NCI-H345 (cell line): ENCODE data around the gene RIOK3.

Source experiments
- DNase-seq: peaks from one replicate; lab custom pipeline; 2025; lab: John Stamatoyannopoulos, UW

RIOK3 gene

DNA sequence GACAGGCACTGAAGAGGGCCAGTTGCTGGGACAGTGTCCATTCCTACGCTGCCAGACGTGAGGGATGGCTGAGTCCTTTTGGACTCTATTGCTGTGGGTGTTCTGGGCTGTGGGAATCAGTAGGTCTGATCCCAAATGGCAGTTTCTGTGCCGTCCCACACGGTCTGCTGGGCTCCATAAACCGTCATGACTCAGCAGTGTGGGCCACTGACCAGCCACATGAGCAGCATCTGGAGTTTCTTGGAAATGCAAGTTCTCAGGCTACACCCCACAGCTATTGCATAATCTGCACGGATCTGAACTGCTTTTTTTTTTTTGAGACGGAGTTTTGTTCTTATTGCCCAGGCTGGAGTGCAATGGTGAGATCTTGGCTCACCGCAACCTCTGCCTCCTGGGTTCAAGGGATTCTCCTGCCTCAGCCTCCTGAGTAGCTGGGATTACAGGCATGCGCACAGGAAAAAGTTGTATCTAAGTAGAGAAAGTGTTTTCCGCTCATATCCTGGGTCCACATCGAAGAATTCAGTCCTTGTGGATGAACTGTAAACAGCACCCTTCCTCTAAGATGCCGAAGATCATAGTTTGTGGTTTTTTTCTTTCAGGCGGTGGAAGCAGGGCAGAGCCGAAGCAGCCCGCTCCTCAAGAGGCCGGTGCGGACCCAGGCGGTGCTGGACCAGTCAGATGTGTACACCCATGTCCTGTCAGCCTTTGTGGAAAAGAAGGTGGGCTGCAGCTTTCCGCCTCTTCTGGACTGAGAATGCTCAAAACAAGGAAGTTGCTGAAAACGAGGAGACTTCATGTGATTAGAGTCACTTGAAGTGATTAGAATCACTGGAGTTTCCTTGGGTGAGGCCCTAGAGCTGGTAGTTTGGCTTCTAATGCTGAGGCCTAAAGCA, 75.7 kb downstream of the RIOK3 start:
- DNase-seq = no peak

DNA sequence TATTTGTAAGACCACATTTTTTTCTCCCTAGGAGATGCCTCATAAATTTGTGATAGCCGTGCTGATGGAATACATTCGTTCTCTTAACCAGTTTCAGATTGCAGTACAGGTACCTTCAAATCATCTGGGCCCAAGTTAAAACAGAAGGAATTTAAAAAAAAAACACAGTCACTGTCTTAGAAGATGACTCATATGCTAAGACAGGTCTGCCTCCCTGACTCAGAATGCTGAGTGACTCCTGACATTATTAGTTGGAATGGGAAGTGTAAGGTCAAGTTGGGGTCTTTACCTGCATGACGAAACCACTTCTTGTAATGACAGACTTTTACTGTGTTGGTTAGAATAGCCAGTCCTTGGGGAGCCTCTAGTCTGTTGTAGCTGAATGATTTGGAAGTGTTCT, 76.5 kb downstream of the RIOK3 start:
- DNase-seq = no peak

DNA sequence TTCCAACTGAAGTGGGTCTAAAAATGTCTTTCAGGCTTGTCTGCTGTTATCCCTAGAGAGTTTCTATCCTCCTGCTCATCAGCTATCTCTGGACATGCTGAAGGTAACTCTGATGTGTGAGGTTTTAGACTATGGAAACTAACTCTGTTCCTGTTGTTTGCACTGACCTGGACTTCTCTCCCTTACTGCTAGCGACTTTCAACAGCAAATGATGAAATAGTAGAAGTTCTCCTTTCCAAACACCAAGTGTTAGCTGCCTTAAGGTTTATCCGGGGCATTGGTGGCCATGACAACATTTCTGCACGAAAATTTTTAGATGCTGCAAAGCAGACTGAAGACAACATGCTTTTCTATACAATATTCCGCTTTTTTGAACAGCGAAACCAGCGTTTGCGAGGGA, 77.1 kb downstream of the RIOK3 start:
- DNase-seq = no peak

DNA sequence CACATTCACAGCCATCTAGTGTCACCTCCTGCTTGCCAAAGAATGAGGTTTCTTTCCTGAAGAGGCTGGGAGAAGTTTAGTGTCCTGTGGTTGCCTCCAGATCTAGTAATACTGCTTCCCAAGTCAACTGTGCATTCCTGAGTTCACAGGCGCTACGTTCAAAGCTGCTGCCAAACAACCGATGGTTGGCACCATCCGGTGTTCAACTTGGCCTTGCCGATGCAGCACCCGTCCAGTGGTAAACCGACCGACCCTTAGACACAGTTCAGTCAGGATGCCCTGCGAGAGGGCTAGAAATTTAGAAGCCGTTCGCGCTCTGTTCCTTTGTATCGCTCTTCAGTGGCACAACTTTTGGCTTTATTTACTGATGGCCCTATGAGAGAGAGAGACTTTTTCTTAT, 78.8 kb downstream of the RIOK3 start:
- DNase-seq = no peak
